GM19328 (cell line): ENCODE data around the gene BIRC6.

Experiments
- ATAC-seq: cut with Tn5 transposase; IDR thresholded peaks from one replicate; pipeline ENCODE4 v1.9.1; 2021; ENCODE audit warnings: mild to moderate bottlenecking, moderate library complexity; ENCODE audit not compliant: unreplicated experiment

BIRC6 gene

GRCh38 chr2:32375228-32375892, 18.5 kb downstream of the BIRC6 start:
- ATAC-seq = no peak

DNA sequence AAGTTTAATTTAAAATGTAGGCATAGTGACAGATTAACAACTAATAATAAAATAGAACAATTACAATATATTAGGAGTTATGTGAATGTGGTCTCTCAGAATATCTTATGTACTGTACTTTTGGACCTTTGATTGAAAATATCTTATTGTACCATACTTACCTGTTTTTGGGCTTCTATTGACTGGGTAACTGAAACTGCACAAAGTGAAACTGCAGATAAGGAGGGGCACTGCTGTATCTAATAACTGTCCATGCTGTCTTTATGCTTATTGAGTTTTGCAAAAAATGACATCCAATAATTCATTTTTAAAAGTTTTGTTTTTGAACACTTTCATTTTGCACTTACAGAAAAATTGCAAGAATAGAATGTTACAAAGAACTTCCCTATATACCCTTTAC, 19.9 kb downstream of the BIRC6 start:
- ATAC-seq = no peak

DNA sequence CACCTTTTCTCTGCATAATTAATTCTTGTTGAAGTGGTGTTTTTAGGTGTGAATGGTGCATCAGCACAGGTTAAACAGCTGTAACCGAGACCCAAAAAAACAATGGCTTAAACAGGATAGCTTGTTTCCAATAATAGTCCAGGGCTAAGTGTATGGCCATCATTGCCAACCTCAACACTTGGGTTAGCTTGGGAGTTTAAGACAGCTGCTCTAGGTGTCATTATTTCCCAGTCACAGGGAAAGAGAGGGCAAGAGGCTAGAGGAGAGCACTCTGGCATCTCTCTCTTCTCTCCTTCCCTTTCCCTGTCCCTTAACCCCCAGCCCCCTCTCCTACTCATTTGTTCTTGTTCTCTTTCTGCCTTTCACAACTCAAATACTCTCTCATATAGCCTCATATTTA, 21.1 kb downstream of the BIRC6 start:
- ATAC-seq = no peak

- ATAC-seq = no peak
Measured at GRCh38 chr2:32379352-32379751, 22.5 kb downstream of the BIRC6 start.

DNA sequence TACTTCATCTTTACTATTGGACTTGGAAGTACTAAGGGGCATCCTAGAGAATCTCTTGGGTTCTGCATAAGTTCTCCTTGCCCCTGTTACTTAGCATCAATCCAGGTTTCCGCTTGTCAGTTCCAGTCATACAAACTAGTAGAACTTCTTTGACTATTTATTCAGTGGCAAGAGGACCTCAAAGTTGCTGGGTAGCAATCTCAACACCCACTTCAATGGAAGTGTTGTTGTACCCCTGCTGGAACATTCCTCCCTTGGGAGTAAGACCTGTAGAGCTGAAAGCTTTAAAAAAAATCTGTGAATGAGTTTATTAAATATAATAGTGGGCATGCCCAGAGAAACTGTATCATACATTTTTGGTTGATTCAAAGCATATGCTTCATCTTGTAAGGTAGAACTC, 27.0 kb downstream of the BIRC6 start:
- no peak for ATAC-seq

- no peak for ATAC-seq
Measured at GRCh38 chr2:32384529-32384928, 27.7 kb downstream of the BIRC6 start.

DNA sequence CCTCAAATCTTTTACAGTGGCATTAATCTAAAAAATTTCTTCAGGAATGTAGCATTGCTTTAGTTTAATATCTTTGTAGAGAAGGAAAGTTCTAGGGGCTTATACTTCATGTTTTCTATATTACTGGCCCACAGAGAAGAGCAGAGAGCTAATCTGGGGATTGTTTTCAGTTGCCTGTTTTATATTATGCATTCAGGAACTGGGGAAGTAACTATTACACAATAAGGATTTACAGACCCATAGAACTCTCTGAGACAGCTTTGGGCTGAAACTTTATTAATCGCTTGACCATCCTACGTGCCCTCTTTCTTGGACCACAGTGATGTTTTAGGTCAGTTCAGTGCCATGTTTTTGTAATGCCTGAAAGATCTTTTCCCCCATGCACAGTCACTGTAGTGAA, 29.9 kb downstream of the BIRC6 start:
- no peak for ATAC-seq

DNA sequence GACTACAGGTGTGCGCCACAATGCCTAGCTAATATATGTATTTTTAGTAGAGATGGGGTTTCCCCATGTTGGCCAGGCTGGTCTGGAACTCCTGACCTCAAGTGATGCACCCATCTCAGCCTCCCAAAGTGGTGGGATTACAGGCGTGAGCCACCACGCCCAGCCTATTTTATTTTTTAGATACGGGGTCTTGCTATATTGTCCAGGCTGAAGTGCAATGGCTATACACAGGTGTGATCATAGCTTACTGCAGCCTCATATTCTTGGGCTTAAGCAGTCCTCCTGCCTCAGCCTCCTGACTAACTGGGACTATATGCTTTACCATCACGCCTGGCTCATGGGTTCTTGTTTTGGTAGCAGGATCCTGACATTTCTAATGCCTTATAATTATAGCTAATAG, 42.4 kb downstream of the BIRC6 start:
- ATAC-seq = no peak

DNA sequence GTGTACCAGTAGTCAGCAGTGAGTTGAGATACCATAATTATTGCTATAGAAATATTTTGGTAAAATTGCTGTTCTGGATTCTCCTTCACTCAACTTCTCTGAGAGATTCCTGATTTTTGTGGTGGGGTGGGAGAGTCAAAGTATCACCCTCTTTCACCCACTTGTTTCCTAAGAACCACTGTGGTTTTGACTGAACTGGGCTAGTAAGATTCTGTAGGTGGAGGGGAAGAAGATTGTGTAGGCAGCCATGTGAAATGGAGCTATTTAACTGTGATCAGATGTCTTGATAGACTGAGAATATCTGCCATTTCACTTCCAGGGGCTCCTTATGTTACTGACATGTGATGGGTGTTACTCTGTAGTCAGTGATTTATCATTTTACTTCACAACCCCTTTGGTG, 45.3 kb downstream of the BIRC6 start:
- ATAC-seq = no peak

DNA sequence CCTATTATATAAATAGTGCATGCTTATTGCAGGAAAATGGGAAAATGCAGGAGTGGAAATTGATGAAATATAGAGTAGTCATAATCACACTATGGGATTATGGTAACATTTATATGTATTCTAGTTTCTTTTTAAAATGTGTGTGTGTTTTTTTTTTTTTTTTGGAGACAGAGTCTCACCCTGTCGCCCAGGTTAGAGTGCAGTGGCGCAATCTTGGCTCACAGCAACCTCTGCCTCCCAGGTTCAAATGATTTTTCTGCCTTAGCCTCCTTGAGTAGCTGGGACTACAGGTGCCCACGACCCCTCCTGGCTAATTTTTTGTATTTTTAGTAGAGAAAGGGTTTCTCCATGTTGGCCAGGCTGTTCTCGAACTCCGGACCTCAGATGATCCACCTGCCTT, 47.0 kb downstream of the BIRC6 start:
- ATAC-seq = no peak

DNA sequence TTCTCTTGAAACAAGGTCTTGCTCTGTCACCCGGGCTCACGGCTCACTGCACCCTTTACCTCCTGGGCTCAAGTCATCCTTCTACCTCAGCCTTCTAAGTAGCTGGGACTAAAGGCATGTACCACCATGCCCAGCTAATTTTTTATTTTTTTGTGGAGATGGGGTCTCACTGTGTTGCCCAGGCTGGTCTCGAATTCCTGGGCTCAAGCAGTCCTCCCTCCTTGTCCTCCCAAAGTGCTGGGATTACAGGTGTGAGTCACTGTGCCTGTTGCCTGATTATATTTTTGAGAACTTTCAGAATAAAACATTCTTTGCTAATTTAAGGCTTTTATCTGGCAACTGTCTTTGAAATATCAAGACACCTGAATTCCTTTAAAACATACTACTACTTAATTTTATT, 47.9 kb downstream of the BIRC6 start:
- ATAC-seq = no peak

- ATAC-seq = no peak
Measured at GRCh38 chr2:32416519-32416918, 59.7 kb downstream of the BIRC6 start.

DNA sequence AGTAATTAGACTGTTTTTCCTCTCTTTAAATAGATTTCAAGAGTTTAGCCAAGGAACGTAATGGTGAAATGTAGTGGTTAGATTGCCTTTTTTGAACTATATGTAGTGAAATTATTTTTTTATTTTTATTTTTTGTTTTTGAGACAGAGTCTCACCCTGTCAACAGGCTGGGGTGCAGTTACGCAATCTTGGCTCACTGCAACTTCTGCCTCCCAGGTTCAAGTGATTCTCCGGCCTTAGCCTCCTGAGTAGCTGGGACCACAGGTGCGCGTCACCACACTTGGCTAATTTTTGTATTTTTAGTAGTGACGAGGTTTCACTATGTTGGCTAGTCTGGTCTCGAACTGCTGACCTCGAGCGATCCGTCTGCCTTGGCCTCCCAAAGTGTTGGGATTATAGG, 60.8 kb downstream of the BIRC6 start:
- no peak for ATAC-seq

GRCh38 chr2:32418778-32419177, 62.0 kb downstream of the BIRC6 start:
- no peak for ATAC-seq

DNA sequence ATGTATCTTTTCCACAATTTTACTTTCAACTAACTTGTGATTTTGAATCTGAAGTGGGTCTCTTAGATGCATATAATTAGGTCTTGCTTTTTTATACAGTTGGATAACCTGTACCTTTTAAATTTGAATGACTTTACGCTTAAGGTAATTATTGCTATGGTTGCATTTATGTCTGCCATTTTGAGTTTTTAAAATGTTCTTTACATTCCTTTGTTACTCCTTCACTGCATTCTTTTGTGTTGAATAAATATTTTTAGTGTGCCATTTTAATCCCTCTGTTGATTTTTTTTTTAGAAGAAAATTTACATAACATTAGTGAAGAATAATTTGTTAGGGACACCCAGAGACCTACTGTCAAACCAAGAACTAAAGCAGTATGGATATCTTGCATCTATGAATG, 65.3 kb downstream of the BIRC6 start:
- ATAC-seq = no peak

DNA sequence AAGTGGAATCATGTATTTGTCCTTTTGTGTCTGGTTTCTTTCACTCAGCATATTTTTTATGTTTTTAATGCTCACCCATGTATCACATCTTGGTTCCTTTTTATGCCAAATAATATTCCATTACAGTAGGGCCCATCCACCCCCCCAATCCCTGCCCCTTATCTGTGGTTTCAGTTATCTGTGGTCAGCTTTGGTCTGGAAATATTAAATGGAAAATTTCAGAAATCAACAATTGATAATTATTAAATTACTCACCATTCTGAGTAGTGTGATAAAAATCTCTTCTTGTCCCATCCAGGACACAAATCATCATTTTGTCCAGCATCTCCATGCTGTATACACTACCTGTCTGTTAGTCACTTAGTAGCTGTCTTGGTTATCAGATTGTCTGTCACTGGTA, 66.7 kb downstream of the BIRC6 start:
- ATAC-seq = no peak

- ATAC-seq = no peak
Measured at GRCh38 chr2:32424739-32425138, 67.9 kb downstream of the BIRC6 start.

DNA sequence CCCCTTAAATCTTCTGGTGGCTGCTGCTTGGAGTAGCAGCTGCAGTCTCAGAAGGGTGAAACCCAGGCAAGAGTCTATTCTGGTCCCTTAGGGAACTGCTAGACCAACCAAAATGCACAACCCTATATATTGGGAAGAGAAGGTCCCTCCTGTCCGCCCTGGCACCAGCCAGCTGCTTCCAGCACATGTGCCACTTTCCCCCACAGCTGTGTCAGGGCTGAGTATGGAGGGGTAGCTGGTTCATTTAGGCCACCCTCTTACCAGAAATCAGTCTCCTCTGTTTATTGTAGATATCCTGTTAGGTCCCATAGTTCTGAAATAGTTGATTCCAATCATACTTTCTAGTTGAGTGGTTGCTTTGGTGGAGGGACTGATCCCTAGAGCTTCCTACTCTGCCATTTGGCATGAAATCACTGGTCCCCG, 68.9 kb downstream of the BIRC6 start:
- ATAC-seq = no peak

GRCh38 chr2:32427672-32428610, 71.1 kb downstream of the BIRC6 start:
- ATAC-seq = no peak

GRCh38 chr2:32430804-32431203, 74.0 kb downstream of the BIRC6 start:
- no peak for ATAC-seq

- ATAC-seq = no peak
Measured at GRCh38 chr2:32436150-32436549, 79.3 kb downstream of the BIRC6 start.

GRCh38 chr2:32442020-32442467, 85.2 kb downstream of the BIRC6 start:
- no peak for ATAC-seq
